ENCODE measurements around the gene WIPF2. TPM values are rescaled to one million over a fixed set of nuclear protein-coding genes. Genes with fewer than 3 reads are reported as not detected.

Gene WIPF2
- total RNA-seq, 3 donors from 2014 or later (not counting 1 experiment from before 2014, with no cell fraction given) = 43.2 to 47.4 (median 43.9) TPM

GRCh38 chr17:40317880-40318829, 99.1 kb downstream of the WIPF2 start:
- no peaks in the 10 kb centered on the region for H3K27me3 ChIP-seq (ENCODE audit: control insufficient read depth, insufficient read depth, low read length)
- DNase-seq (peak; percentile 89 to 95), ATAC-seq (peak; percentile 61 to 86 (median 71))
- WGBS (ENCODE audit: insufficient coverage) = under 1% methylated on average over 69 of the region's 70 CpGs
- H3K27ac ChIP-seq (ENCODE audit: low read length) = peak overlapping the region; percentile 98
- H3K27me3 Mint-ChIP-seq (ENCODE audit: low read depth in 2 of 2) = no peaks in the 10 kb centered on the region
- H3K4me3 ChIP-seq (ENCODE audit: low read length) = peak overlapping the region; percentile 79
- H3K4me1 ChIP-seq (ENCODE audit: control insufficient read depth, insufficient read depth, low read length) = peaks cover 94% of the 10 kb centered on the region
- H3K4me1 Mint-ChIP-seq = peaks cover 78 to 95% of the 10 kb centered on the region in 2 donors
- no peaks in the 10 kb centered on the region for H3K9me3 ChIP-seq (ENCODE audit: control insufficient read depth, insufficient read depth, low read length)
- H3K27ac Mint-ChIP-seq = peak overlapping the region; percentile 99
- peak overlapping the region; percentile 94 for H3K4me3 Mint-ChIP-seq
- intact Hi-C loops (cut with micrococcal nuclease) = loop anchor here (1.0 kb wide), 1 partner anchor 8 kb away; no protein-coding TSS in a partner anchor
- H3K36me3 Mint-ChIP-seq = no peaks in the 10 kb centered on the region
- no peaks in the 10 kb centered on the region for H3K36me3 ChIP-seq (ENCODE audit: control insufficient read depth, insufficient read depth, low read length)
- no peak for TF ChIP-seq CTCF (IDR thresholded peaks at IDR 0.05)
- H3K9me3 Mint-ChIP-seq = no peaks in the 10 kb centered on the region

DNA sequence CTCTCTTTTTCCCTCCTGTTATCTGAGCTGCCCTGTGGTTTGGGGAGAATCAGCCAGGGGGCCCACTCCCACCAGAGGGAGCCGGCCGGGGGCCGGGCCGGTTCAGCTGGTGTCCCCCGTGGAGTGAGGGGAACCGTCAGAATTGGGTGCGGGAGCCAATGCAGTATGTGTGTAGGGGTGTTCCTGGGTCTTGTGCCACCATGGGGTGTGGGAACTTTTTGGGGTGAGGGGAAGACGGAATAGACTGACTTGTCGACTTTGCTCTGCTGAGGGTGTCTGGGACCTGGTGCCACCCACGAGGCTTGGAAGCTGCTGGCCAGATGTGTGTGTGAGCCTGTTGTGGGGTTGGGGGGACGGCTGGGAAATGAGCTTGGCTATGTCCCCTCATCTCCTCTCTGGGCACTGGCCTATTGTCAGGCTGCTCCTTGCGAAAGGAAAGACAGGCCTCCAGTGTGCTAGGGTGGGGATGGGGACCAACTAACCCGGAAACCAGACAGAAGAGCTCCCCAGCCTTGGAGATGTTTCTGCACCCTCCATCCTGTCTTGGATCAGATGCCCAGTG, 99.8 kb downstream of the WIPF2 start:
- H3K4me1 Mint-ChIP-seq = peaks cover 79 to 95% of the 10 kb centered on the region in 2 donors
- TF ChIP-seq CTCF (IDR thresholded peaks at IDR 0.05) = no peak
- Histone ChIP-seq H3K4me3 (ENCODE audit: low read length) (peak overlapping the region; percentile 79), H3K4me1 (ENCODE audit: control insufficient read depth, insufficient read depth, low read length) (peaks cover 94% of the 10 kb centered on the region), H3K27ac (ENCODE audit: low read length) (peak overlapping the region; percentile 98), H3K27me3 (ENCODE audit: control insufficient read depth, insufficient read depth, low read length) (no peaks in the 10 kb centered on the region), H3K9me3 (ENCODE audit: control insufficient read depth, insufficient read depth, low read length) (no peaks in the 10 kb centered on the region), H3K36me3 (ENCODE audit: control insufficient read depth, insufficient read depth, low read length) (no peaks in the 10 kb centered on the region)
- H3K36me3 Mint-ChIP-seq = no peaks in the 10 kb centered on the region
- no peak for ATAC-seq
- no peaks in the 10 kb centered on the region for H3K9me3 Mint-ChIP-seq
- DNase-seq = peak in 1 of 2 donors; percentile 59
- peak overlapping the region; percentile 99 for H3K27ac Mint-ChIP-seq
- intact Hi-C loops (cut with micrococcal nuclease) = loop anchor here (1.0 kb wide), 1 partner anchor 7 kb away; no protein-coding TSS in a partner anchor
- H3K27me3 Mint-ChIP-seq (ENCODE audit: low read depth in 2 of 2) = no peaks in the 10 kb centered on the region
- 11% methylated on average over 13 of the region's 13 CpGs for WGBS (ENCODE audit: insufficient coverage)
- peak overlapping the region; percentile 94 for H3K4me3 Mint-ChIP-seq

- H3K4me3 ChIP-seq (ENCODE audit: low read length) = peak overlapping the region; percentile 79
- H3K4me3 Mint-ChIP-seq = peak overlapping the region; percentile 94
- no peak for ATAC-seq
- peak overlapping the region; percentile 98 for H3K27ac ChIP-seq (ENCODE audit: low read length)
- H3K27me3 Mint-ChIP-seq (ENCODE audit: low read depth in 2 of 2) = no peaks in the 10 kb centered on the region
- H3K27ac Mint-ChIP-seq = peak overlapping the region; percentile 99
- WGBS (ENCODE audit: insufficient coverage) = 38% methylated on average over 9 of the region's 11 CpGs
- no peaks in the 10 kb centered on the region for H3K9me3 ChIP-seq (ENCODE audit: control insufficient read depth, insufficient read depth, low read length)
- intact Hi-C loops (cut with micrococcal nuclease) = loop anchor here (5.0 kb wide), 2 partner anchors 222 to 553 kb away; no protein-coding TSS in a partner anchor
- no peaks in the 10 kb centered on the region for H3K36me3 ChIP-seq (ENCODE audit: control insufficient read depth, insufficient read depth, low read length)
- no peaks in the 10 kb centered on the region for H3K27me3 ChIP-seq (ENCODE audit: control insufficient read depth, insufficient read depth, low read length)
- H3K4me1 Mint-ChIP-seq = peaks cover 82 to 91% of the 10 kb centered on the region in 2 donors
- no peak for TF ChIP-seq CTCF (IDR thresholded peaks at IDR 0.05)
- no peaks in the 10 kb centered on the region for H3K9me3 Mint-ChIP-seq
- H3K36me3 Mint-ChIP-seq = no peaks in the 10 kb centered on the region
- H3K4me1 ChIP-seq (ENCODE audit: control insufficient read depth, insufficient read depth, low read length) = peaks cover 94% of the 10 kb centered on the region
- DNase-seq = peak; percentile 71 to 95
These were observed 100.8 kb downstream of the WIPF2 start for GRCh38 chr17:40319651-40320540.
